Activated naive CD4-positive, alpha-beta T cell treated with anti-CD3 and anti-CD28 coated beads, Interleukin-2, amount 50 U/mL, for 72 hours (primary cell): Measurements from ENCODE around the gene ERC2. TPM values are rescaled to one million over a fixed set of nuclear protein-coding genes. Genes with fewer than 3 reads are reported as not detected.

Source experiments
- ATAC-seq, 2 donors: fragments of 150-1000 bp; cut with Tn5 transposase; 2 replicates each; pipeline ENCODE4 v1.10.0; 2021; ENCODE audit warnings: mild to moderate bottlenecking in 2 of 2, moderate library complexity in 2 of 2
- DNase-seq, 2 donors: peaks; one replicate each; pipeline ENCODE4 v3.0.0; 2021 to 2022; ENCODE audit warnings: low spot score in 2 of 2
- H3K27ac Mint-ChIP-seq, 2 donors: one replicate each; pipeline ENCODE4 v1.8.0; 2022; ENCODE audit warnings: mild to moderate bottlenecking in 2 of 2, mixed read lengths in 2 of 2
- H3K36me3 Mint-ChIP-seq, 2 donors: one replicate each; pipeline ENCODE4 v1.8.0; 2022; ENCODE audit warnings: mixed read lengths in 2 of 2
- H3K9me3 Mint-ChIP-seq, 2 donors: one replicate each; pipeline ENCODE4 v1.8.0; 2022; ENCODE audit warnings: mixed read lengths in 2 of 2
- total RNA-seq, 2 donors: library from RNA; stranded (reverse); gene quantifications; one replicate each; pipeline ENCODE4 v1.2.3, GENCODE V29; 2022

The ERC2 gene
- total RNA-seq, 2 donors from 2014 or later, result 0.58 TPM; not detected in 1

- no peak overlapping the region for H3K27ac Mint-ChIP-seq
- ATAC-seq (no peak), DNase-seq (no peak)
- peaks cover 4 to 5% of the 10 kb centered on the region in 2 donors for H3K9me3 Mint-ChIP-seq
- H3K36me3 Mint-ChIP-seq, result no peaks in the 10 kb centered on the region
Observed at GRCh38 chr3:55959471-55960080, 508.7 kb downstream of the ERC2 start.

GRCh38 chr3:55958605-55959004 lies 509.7 kb downstream of the ERC2 start:
- ATAC-seq (no peak), DNase-seq (no peak)
- no peak overlapping the region for H3K27ac Mint-ChIP-seq
- H3K9me3 Mint-ChIP-seq, result peaks cover 4 to 5% of the 10 kb centered on the region in 2 donors
- H3K36me3 Mint-ChIP-seq, result no peaks in the 10 kb centered on the region

GRCh38 chr3:55955891-55956477 lies 512.3 kb downstream of the ERC2 start:
- no peak for DNase-seq
- Mint-ChIP-seq H3K9me3 (peaks cover under 1 to 2% of the 10 kb centered on the region in 2 donors), H3K36me3 (no peaks in the 10 kb centered on the region), H3K27ac (no peak overlapping the region)
- no peak for ATAC-seq

- Mint-ChIP-seq H3K36me3 (no peaks in the 10 kb centered on the region), H3K27ac (no peak overlapping the region), H3K9me3 (peaks cover 0 to 4% of the 10 kb centered on the region in 2 donors)
- DNase-seq (no peak), ATAC-seq (no peak)
Observed at GRCh38 chr3:55951388-55951787, 516.9 kb downstream of the ERC2 start.

GRCh38 chr3:55947406-55947805 lies 520.9 kb downstream of the ERC2 start:
- Mint-ChIP-seq H3K9me3 (peaks cover 0 to 4% of the 10 kb centered on the region in 2 donors), H3K36me3 (no peaks in the 10 kb centered on the region)
- ATAC-seq, result no peak

DNA sequence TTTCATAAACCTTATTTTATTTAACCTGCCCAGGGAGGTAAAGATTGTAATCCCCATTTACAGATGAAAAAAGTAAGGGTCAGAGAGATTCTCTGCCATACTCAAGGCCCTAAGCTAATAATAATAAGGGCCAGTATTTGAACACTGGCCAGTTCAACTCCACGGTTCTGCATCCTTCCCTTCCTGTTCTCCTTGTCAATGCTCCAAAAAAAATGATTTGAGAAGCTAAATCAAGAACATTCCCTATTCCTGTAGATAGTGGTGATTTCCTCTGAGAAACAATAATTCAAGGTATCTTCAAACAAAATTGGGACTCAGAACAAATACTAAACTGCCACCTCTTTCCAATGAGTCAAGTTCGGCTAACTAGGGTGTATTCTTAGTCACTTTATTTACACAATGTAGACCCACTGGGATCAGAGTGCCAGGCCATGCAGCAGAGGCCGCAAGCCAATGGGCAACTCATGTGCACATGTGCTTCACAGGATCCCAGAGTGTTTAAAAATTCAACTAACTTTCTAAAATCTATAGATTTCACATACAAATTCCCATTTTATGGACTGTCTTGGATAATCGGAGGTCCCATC lies 521.6 kb downstream of the ERC2 start:
- H3K9me3 Mint-ChIP-seq, result peaks cover 0 to 4% of the 10 kb centered on the region in 2 donors
- no peaks in the 10 kb centered on the region for H3K36me3 Mint-ChIP-seq
- no peak for DNase-seq
- no peak for ATAC-seq
- no peak overlapping the region for H3K27ac Mint-ChIP-seq

More at GRCh38 chr3:55947406-55947805, 520.9 kb downstream of the ERC2 start:
- no peak overlapping the region for H3K27ac Mint-ChIP-seq
- no peak for DNase-seq

DNA sequence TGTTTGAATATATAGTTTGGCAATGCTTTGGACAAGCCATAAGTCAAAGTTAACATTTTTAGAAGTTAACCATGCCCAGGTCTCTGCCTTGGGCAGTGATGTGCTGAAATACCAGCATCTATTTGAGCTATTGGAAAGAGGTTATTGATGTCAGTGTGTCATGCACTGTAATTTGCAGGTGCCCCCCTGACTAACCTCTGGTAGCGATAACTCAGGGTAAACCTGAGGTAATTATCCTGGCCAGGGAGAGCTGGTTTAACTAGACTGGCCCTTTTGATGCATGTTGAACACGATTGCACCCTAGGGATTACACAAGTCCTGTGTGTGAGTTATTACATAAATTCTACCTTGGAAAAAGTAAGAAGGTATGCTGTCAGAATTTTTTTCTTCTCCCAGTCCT lies 525.4 kb downstream of the ERC2 start:
- ATAC-seq, result no peak
- H3K36me3 Mint-ChIP-seq, result no peaks in the 10 kb centered on the region
- no peak for DNase-seq
- H3K9me3 Mint-ChIP-seq, result peaks cover 0 to 4% of the 10 kb centered on the region in 2 donors
- no peak overlapping the region for H3K27ac Mint-ChIP-seq

DNA sequence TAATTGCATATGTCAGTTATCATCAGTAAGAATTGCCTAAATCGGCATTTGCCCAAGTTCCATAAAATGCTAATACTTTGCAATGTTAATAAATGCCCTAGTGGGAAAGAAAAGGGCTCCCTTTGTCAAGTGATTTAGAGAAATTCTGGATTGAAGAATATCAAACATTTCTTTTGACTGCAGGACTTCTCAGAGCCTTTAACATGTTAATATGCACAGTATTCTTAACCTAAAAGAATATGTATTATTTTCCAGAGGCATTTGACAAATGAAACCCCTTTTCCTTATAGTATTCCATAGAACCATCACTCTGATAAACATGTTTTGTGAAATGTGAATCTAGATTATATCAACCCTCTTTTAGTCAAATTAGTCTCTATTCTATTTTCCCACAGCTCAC lies 529.0 kb downstream of the ERC2 start:
- no peak for DNase-seq
- Mint-ChIP-seq H3K36me3 (no peaks in the 10 kb centered on the region), H3K9me3 (peaks cover 0 to 5% of the 10 kb centered on the region in 2 donors), H3K27ac (no peak overlapping the region)
- ATAC-seq, result no peak

GRCh38 chr3:55937301-55937700 lies 531.0 kb downstream of the ERC2 start:
- H3K27ac Mint-ChIP-seq, result no peak overlapping the region
- DNase-seq (no peak), ATAC-seq (no peak)
- no peaks in the 10 kb centered on the region for H3K36me3 Mint-ChIP-seq
- peaks cover 0 to 5% of the 10 kb centered on the region in 2 donors for H3K9me3 Mint-ChIP-seq

DNA sequence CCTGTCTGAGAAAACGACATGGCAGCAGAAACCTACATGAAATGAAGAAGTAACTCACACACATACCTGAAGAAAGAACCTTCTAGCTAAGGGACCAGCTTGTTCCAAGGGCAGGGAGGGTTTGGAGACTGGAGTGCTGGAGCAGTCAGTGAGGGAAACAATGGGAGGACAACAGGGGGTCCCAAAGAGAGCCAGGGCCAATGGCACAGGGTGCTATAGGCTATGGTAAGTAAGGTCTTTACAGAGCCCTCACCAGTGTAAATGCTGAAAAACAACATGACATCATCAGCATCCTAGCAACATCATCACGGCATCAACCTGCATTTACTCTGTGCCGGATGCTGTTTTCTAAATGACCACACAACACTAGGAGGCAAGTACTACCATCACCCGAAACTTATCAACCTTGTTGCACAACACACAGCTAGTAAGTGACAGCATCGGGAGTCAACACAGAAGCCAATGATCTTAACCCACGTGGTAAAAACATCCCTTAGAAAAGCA lies 531.7 kb downstream of the ERC2 start:
- H3K36me3 Mint-ChIP-seq, result no peaks in the 10 kb centered on the region
- no peak for DNase-seq
- H3K27ac Mint-ChIP-seq, result no peak overlapping the region
- no peak for ATAC-seq
- H3K9me3 Mint-ChIP-seq, result peaks cover 0 to 5% of the 10 kb centered on the region in 2 donors

DNA sequence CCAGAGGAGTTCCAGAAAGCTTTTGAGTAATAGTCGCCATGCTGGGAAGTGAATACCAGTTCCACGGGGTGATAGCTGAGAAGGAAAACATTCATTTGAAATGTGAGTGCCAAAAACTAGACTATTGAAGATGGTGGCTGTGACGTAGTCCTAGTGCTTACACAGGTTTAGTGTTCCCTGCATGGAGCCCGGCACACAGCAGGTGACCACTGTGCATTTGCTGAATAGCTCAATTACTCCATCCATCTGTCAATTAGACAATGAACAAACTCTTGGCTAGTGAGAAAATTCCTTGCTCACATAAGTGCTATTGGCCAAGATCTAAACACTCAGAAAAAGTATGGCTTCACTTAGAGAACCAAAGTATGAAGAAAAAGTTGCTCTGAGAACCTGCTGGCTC lies 533.0 kb downstream of the ERC2 start:
- Mint-ChIP-seq H3K9me3 (peaks cover 0 to 5% of the 10 kb centered on the region in 2 donors), H3K27ac (no peak overlapping the region), H3K36me3 (no peaks in the 10 kb centered on the region)
- ATAC-seq (no peak), DNase-seq (no peak)

GRCh38 chr3:55934771-55935170 lies 533.5 kb downstream of the ERC2 start:
- DNase-seq (no peak), ATAC-seq (no peak)
- Mint-ChIP-seq H3K36me3 (no peaks in the 10 kb centered on the region), H3K27ac (no peak overlapping the region), H3K9me3 (peaks cover under 1 to 5% of the 10 kb centered on the region in 2 donors)

GRCh38 chr3:55929154-55929869 lies 539.0 kb downstream of the ERC2 start:
- Mint-ChIP-seq H3K36me3 (no peaks in the 10 kb centered on the region), H3K9me3 (peaks cover 7% of the 10 kb centered on the region in 2 donors), H3K27ac (no peak overlapping the region)
- ATAC-seq, result no peak
- no peak for DNase-seq

- Mint-ChIP-seq H3K9me3 (peaks cover 0 to 10% of the 10 kb centered on the region in 2 donors), H3K27ac (no peak overlapping the region), H3K36me3 (no peaks in the 10 kb centered on the region)
- DNase-seq, result no peak
- no peak for ATAC-seq
Observed at GRCh38 chr3:55923626-55924025, 544.6 kb downstream of the ERC2 start.

DNA sequence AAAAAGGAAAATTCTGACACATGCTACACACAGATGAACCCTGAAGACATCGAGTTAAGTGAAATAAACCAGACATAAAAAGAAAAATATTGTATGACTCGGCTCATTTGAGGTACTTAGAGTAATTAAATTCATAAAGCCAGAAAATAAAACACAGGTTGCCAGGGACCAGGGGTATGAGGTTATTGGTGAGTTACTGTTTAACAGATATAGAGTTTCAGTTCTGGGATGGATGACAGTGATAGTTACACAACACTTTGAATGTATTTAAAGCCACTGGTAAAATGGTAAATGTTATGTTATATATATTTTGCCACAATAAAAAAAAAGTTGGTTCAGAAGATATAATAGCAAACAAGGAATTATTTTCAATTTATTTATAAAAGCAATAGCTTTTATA lies 545.1 kb downstream of the ERC2 start:
- Mint-ChIP-seq H3K36me3 (no peaks in the 10 kb centered on the region), H3K9me3 (peaks cover 0 to 10% of the 10 kb centered on the region in 2 donors), H3K27ac (no peak overlapping the region)
- DNase-seq (no peak), ATAC-seq (no peak)

- no peaks in the 10 kb centered on the region for H3K36me3 Mint-ChIP-seq
- H3K9me3 Mint-ChIP-seq, result peaks cover 8 to 10% of the 10 kb centered on the region in 2 donors
- DNase-seq, result no peak
- H3K27ac Mint-ChIP-seq, result no peak overlapping the region
- no peak for ATAC-seq
Observed at GRCh38 chr3:55912880-55913279, 555.4 kb downstream of the ERC2 start.

- Mint-ChIP-seq H3K27ac (no peak overlapping the region), H3K9me3 (peaks cover 8 to 10% of the 10 kb centered on the region in 2 donors), H3K36me3 (no peaks in the 10 kb centered on the region)
- no peak for DNase-seq
- ATAC-seq, result no peak
Observed at GRCh38 chr3:55911266-55911665, 557.0 kb downstream of the ERC2 start.
